Mononuclear cell (primary cell): ENCODE results near the gene RAB9A. TPM values are rescaled to one million over a fixed set of nuclear protein-coding genes. Genes with fewer than 3 reads are reported as not detected.
"Not testable (repeated sequence)": the region's sequence is repeated elsewhere in the genome, so short reads cannot be mapped to it uniquely, and the experiment has no call there.

ENCODE experiments used
- H3K27me3 ChIP-seq: 2 replicates; pipeline ENCODE4 v1.6.0; 2011; ENCODE audit warnings: low read length, control low read depth; ENCODE audit not compliant: insufficient read depth
- H3K4me1 ChIP-seq: 2 replicates; pipeline ENCODE4 v1.5.1; 2011; ENCODE audit warnings: mild to moderate bottlenecking, low read length, control low read depth; ENCODE audit not compliant: insufficient read depth
- H3K4me3 ChIP-seq: 2 replicates; pipeline ENCODE4 v1.5.1; 2011; ENCODE audit warnings: mild to moderate bottlenecking, low read length, moderate library complexity
- H3K9me3 ChIP-seq: 2 replicates; pipeline ENCODE4 v1.5.1; 2011; ENCODE audit warnings: low read depth, mild to moderate bottlenecking, control low read depth, low read length
- total RNA-seq: library from RNA; depleted of rRNA; stranded (reverse); fragments of >200 nt; gene quantifications from one replicate; pipeline ENCODE4 v1.2.3, GENCODE V29; 2012

RAB9A gene
- total RNA-seq, 1 donor, result 41.3 TPM

DNA sequence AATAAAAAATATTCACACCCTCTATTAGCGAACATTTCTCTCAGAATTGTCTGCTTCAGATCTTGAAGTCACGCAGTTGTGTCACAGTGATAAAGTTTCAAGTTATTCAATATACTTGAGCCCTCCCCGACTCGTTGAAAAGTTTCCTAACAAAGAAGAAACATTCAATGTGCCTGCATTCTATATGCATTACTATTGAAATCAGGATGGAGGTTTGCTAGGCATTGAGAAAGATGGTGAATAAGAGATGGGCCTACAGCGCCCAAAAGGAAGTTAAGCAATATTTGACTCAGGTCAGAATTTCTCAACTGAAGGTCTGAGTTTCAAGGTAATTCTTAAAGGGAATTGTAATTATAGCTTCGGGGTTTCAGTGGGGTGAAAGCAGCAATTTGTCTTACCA is 29.9 kb upstream of the RAB9A start:
- H3K27me3 ChIP-seq, result no peaks in the 10 kb centered on the region
- peaks cover 26% of the 10 kb centered on the region for H3K4me1 ChIP-seq
- no peak overlapping the region for H3K4me3 ChIP-seq
- no peaks in the 10 kb centered on the region for H3K9me3 ChIP-seq

DNA sequence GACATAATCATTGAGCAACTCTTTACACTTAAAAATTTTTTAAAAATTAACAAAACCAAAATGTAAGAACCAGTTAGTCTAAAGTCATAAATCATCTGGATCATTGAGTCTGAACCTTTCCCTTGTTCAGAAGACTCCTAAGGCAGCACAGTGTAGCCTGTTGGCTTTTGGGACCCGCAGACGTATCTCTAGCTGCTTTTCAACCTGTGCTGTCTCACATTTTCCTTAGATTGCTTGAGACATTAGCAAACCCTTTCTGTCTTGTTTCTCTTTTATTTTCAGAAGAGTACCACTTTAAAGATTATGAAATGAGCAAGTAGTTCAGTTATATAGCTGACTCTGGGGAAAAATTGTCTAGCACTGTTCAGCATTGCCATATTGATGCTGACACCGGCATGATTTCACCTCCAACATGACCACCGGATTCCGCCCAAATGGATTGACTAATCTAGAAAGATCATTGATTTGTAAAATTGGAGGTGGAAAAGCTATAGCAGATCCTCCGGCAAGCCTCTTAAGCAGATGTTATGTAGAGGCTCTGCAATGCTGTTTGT is 27.1 kb upstream of the RAB9A start:
- Histone ChIP-seq H3K9me3 (no peaks in the 10 kb centered on the region), H3K4me1 (peaks cover 44% of the 10 kb centered on the region), H3K27me3 (no peaks in the 10 kb centered on the region), H3K4me3 (no peak overlapping the region)

DNA sequence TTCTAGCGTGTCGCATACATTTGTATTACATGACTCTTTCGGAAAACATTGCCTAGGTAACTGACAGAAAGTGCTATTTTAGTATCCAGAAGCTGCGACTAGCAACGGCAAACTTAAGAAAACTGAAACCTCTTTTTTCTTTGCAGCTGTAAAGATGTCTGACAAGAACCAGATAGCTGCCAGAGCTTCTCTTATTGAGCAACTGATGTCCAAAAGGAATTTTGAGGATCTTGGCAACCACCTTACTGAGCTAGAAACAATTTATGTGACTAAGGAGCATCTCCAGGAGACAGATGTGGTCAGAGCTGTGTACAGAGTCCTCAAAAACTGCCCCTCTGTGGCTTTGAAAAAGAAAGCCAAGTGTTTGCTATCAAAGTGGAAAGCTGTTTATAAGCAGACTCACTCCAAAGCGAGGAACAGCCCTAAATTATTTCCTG is 26.6 kb upstream of the RAB9A start:
- H3K4me3 ChIP-seq, result no peak overlapping the region
- no peaks in the 10 kb centered on the region for H3K9me3 ChIP-seq
- H3K4me1 ChIP-seq, result peaks cover 44% of the 10 kb centered on the region

DNA sequence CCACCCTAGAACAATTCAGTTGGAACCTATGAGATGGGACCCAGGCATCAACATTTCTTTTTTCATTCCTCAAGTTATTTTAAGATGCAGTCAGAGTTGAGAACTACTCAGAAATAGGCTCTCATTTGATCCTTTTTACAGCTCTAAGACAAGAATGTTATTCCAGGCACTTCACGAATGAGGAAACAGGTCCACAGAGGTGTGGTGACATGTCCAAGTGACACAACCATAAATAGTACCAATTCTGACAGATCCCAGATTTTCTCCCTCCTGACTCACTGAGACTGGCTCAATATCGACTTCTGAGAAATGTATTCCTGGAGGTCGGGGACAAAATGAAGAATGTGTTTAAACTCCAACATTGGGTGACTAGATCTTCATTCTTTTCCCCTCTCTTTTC is 24.9 kb upstream of the RAB9A start:
- peaks cover 41% of the 10 kb centered on the region for H3K4me1 ChIP-seq
- no peaks in the 10 kb centered on the region for H3K27me3 ChIP-seq
- no peak overlapping the region for H3K4me3 ChIP-seq
- no peaks in the 10 kb centered on the region for H3K9me3 ChIP-seq

More for the DNA sequence above, 26.6 kb upstream of the RAB9A start:
- H3K27me3 ChIP-seq, result no peaks in the 10 kb centered on the region

DNA sequence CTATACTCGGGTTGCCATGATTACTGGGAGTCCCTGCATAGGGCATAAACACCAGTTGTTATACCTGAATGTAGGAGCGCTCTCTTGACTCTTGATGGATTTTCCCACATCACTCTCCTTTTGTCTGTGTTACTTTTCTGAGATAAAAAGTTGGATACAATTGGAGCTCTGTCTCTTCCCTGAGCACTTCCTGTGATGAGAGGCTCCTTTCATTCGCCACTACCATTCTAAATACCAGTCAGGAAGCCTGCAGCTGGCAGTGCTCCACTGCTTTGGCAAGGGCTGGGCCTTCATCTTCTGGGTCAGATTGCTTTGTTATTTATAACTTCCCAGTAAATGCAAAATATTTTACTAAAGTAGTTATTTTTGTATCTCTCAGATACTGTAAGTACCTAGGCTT is 22.1 kb upstream of the RAB9A start:
- no peak overlapping the region for H3K4me3 ChIP-seq

DNA sequence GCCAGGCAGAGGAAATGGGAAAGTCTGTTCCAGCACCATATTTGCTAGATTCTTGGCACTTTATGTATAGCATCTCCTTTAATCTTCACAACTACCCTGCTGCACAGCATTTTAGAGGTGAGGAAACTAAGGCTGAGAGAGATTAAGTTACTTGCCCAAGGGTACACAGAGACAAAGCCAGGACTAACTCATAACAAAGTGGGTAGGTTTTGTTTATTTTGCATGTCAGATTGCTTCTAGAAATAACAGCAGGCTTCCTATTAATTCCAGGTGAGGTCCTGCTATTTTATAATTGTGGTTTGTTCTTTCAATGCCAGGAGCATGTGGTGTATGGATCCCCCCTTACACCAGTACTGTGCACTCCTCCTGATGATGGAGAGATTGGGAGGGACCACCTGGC is 21.0 kb upstream of the RAB9A start:
- Histone ChIP-seq H3K27me3 (no peaks in the 10 kb centered on the region), H3K9me3 (no peaks in the 10 kb centered on the region), H3K4me3 (no peak overlapping the region), H3K4me1 (peaks cover 37% of the 10 kb centered on the region)

More for the DNA sequence above, 22.1 kb upstream of the RAB9A start:
- no peaks in the 10 kb centered on the region for H3K9me3 ChIP-seq
- peaks cover 44% of the 10 kb centered on the region for H3K4me1 ChIP-seq
- H3K27me3 ChIP-seq, result no peaks in the 10 kb centered on the region

DNA sequence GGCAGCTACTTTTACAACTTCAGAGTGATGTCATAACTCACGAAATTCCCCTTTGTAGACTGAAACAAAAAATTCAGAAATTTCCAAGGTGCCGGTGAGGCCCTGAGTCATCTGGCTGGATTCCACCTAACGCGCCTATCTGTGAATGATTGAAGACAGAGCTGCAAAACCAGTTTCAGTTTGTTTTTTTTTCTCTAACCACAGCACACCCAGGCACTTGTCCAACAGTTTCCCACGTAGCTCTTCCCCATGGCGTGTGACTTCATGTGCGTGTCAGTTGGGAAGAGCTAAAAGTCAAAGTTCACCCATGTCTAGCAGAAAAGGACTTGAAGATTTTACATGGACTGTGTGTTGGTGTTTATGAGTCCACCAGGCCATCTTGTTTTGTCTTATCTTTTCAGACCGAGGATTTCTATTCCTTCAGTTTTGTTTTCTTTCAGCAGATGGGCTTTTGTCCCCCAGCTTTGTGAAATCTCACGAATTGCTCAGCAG is 19.6 kb upstream of the RAB9A start:
- H3K4me3 ChIP-seq, result no peak overlapping the region
- no peaks in the 10 kb centered on the region for H3K27me3 ChIP-seq
- H3K4me1 ChIP-seq, result peaks cover 23% of the 10 kb centered on the region
- no peaks in the 10 kb centered on the region for H3K9me3 ChIP-seq

DNA sequence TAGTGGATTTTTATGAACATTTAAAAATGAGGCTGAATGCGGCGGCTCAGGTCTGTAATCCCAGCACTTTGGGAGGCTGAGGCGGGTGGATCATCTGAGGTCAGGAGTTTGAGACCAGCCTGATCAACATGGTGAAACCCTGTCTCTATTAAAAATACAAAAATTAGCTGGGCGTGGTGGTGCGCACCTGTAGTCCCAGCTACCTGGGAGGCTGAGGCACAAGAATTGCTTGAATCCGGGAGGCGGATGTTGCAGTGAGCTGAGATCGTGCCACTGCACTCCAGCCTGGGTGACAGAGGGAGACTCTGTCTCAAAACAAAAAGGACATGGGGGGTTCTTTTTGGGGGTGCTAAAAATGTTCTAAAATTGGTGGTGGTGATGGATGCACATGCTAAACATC is 19.2 kb upstream of the RAB9A start:
- H3K9me3 ChIP-seq, H3K4me3 ChIP-seq, H3K27me3 ChIP-seq: not testable (repeated sequence)
- peaks cover 20% of the 10 kb centered on the region for H3K4me1 ChIP-seq

DNA sequence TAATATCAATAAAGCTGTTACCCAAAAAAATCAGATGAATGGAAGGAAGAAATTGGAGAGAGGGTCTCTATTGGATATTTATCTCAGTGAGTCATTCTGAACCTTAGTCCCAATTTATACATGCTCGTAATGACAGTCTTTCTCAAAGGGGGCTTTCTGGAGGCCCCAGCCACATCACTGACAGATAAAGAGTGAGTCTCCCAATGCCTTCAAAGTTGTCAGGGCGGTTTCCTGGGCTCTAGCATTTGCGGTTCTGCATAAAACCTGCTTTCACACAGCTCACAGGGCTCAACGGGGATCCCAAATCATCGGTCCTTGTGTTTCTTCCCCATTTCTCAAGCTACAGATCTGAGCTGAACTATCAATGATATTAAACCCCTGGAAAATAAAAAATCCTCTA is 18.7 kb upstream of the RAB9A start:
- no peak overlapping the region for H3K4me3 ChIP-seq
- H3K27me3 ChIP-seq, result no peaks in the 10 kb centered on the region
- H3K4me1 ChIP-seq, result peaks cover 16% of the 10 kb centered on the region
- no peaks in the 10 kb centered on the region for H3K9me3 ChIP-seq

DNA sequence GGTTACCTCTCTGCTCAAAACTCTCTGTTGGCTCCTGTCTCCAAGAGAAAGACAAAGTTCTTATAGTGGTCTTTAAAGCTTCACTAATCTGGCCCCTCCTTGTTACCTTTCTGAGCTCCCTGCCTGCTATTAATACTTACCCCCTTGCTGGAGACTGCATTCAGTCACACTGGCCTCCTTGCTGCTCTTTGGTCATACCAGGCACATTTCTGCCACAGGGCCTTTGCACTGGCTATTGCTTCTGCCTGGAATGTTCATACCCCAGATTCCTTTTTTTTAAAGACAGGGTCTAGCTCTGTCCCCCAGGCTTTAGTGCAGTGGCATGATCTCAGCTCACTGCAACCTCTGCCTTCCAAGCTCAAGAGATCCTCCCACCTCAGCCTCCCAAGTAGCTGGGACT is 15.9 kb upstream of the RAB9A start:
- Histone ChIP-seq H3K4me3 (no peak overlapping the region), H3K4me1 (peaks cover 7% of the 10 kb centered on the region), H3K27me3 (no peaks in the 10 kb centered on the region), H3K9me3 (no peaks in the 10 kb centered on the region)

DNA sequence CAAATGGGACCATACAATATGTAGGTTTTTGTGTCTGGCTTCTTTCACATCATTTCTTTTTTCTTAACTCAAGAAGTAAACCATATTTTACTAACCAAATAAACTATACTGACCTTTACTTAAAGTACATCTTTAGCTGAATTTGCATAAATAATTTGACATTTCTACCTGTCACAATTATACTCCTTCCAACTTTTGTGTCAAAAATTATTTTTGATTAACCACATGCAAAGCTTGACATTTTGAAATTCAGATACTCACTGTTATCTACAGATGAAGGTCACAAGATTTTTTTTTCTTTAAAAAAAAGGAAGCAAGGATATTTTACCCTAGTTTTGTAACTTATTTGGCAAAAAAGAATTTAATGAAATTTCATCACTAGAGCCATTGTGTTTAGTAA is 12.0 kb upstream of the RAB9A start:
- Histone ChIP-seq H3K4me3 (no peak overlapping the region), H3K9me3 (no peaks in the 10 kb centered on the region), H3K27me3 (no peaks in the 10 kb centered on the region), H3K4me1 (no peaks in the 10 kb centered on the region)

DNA sequence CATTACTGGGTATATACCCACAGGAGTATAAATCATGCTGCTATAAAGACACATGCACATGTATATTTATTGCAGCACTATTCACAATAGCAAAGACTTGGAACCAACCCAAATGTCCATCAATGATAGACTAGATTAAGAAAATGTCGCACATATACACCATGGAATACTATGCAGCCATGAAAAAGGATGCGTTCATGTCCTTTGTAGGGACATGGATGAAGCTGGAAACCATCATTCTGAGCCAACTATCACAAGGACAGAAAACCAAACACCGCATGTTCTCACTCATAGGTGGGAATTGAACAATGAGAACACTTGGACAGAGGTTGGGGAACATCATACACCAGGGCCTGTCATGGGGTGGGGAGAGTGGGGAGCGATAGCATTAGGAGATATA is 9.2 kb upstream of the RAB9A start:
- H3K4me1 ChIP-seq, H3K4me3 ChIP-seq, H3K27me3 ChIP-seq, H3K9me3 ChIP-seq: not testable (repeated sequence)

DNA sequence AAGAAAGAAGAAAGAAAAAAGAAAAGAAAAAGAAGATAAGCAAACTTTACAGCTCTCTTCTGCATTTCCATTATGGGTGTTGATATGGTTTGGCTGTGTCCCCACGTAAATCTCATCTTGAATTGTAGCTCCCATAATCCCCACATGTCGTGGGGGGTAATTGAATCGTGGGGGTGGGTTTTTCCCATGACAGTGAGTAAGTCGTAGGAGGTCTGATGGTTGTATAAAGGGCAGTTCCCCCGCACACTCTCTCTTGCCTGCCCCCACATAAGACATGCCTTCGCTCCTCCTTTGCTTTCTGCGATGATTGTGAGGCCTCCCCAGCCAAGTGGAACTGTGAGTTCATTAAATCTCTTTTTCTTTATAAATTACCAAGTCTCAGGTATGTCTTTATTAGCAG is 7.3 kb upstream of the RAB9A start:
- no peaks in the 10 kb centered on the region for H3K27me3 ChIP-seq

DNA sequence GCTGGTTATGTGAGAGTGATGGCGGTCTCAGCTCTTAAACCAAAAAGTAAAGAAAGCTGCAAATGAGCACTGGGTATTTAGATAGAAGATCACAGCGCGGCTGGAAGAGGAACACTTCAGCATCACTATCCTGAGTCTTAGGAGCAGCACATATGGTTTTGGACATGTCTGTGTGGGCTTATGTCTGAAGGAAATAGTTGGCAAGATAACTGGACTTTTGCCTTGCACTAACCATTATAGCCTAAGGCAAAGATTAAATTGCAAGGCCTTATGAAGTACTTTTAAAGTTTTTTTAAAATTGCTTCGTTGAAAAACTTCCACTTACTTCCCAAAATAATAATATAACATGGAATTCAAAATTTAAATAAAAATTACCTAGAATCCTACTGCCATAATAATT is 4.6 kb upstream of the RAB9A start:
- peaks cover 9% of the 10 kb centered on the region for H3K4me1 ChIP-seq
- no peaks in the 10 kb centered on the region for H3K9me3 ChIP-seq
- no peak overlapping the region for H3K4me3 ChIP-seq
- H3K27me3 ChIP-seq, result no peaks in the 10 kb centered on the region

More for the DNA sequence above, 7.3 kb upstream of the RAB9A start:
- H3K4me3 ChIP-seq, result no peak overlapping the region
- no peaks in the 10 kb centered on the region for H3K9me3 ChIP-seq
- peaks cover 5% of the 10 kb centered on the region for H3K4me1 ChIP-seq

DNA sequence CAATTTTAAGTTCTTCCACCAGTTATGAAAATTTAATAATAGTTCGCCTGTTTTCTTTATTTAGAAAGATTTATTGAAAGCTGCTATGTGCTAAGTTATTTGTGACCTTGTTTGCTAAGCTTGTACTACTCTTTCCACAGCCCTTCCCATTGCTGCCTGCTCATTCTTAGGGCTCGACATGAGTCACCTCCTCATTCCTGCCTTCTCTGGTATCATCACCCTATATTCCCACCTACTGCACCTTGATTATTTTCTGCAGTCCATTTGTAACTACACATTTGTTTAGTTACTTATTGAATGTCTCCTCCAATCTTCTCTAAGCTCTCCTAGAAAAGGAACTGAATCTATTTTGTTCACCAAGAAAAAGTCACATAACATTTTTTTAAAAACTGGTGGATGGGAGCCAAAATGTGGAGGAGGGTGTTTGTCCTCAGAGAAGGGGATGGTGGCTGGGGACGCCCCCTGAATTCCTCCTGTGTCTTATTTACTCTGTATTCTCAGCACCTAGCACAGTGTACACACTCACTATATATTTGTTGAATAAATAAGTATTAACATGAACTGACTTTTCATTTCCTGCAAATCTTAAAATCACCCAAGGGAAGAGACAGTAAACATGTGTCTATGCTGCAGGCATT is 3.7 kb upstream of the RAB9A start:
- Histone ChIP-seq H3K9me3 (no peaks in the 10 kb centered on the region), H3K27me3 (no peaks in the 10 kb centered on the region), H3K4me3 (no peak overlapping the region), H3K4me1 (peaks cover 9% of the 10 kb centered on the region)

DNA sequence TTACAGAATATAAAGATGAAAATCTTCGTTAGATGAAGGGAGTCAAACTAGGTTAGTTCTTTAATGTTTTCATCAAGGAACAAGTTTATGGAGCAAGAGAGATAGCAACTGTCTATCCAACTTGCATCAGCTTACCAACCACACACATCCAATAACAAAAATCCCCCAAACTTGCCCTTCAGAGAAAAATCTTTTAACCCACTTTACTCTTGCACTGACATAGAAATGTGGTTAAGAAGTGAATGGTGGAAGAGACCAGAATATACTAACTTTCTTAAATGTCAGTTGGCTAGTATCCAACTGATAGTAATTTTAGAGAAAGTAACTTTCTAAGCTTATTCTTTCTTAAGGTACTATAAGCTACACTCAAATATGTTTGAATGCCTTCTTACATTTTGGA is 1.7 kb upstream of the RAB9A start:
- no peaks in the 10 kb centered on the region for H3K9me3 ChIP-seq
- no peaks in the 10 kb centered on the region for H3K27me3 ChIP-seq
- peaks cover 25% of the 10 kb centered on the region for H3K4me1 ChIP-seq
- H3K4me3 ChIP-seq, result no peak overlapping the region
